HG02623 (cell line): ENCODE results near the gene DEFB112.

ENCODE experiments used
- ATAC-seq: cut with Tn5 transposase; IDR thresholded peaks from one replicate; pipeline ENCODE4 v1.9.1; 2021; ENCODE audit warnings: moderate library complexity; ENCODE audit not compliant: unreplicated experiment

Gene DEFB112

GRCh38 chr6:50003139-50003538 is 46.6 kb downstream of the DEFB112 start:
- ATAC-seq: no peak

- no peak for ATAC-seq
Observed at GRCh38 chr6:49995278-49995677, 54.5 kb downstream of the DEFB112 start.
